ENCODE measurements around the gene UBTD2. TPM values are rescaled to one million over a fixed set of nuclear protein-coding genes. Genes with fewer than 3 reads are reported as not detected.

The UBTD2 gene
- polyA plus RNA-seq, 1 donor (not counting 4 experiments of a cell fraction or from before 2014, with no cell fraction given) = 16.2 TPM

DNA sequence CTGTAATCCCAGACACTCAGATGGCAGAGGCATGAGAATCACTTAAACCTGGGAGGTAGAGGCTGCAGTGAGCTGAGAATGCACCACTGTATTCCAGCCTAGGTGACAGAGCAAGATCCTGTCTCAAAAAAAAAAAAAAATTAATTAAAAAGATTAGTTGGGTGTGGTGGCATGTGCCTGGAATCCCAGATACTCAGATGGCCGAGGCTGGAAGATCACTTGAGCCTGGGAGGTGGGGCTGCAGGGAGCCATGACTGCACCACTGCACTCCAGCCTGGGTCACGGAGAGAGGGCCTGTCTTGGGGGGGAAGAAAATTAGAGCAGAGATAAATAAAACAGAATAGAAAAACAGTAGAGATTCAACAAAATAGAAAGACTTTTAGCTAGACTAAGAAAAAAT, 34.9 kb downstream of the UBTD2 start:
- Histone ChIP-seq H4K20me1 (ENCODE audit: control insufficient read depth, extremely low read depth, insufficient read depth, low read length) (no peaks in the 10 kb centered on the region), H3K4me3 (ENCODE audit: control insufficient read depth in 2 of 3, extremely low read depth in 1 of 3, insufficient read depth in 2 of 3, low read depth in 1 of 3, low read length in 3 of 3) (no peak overlapping the region), H3K4me1 (ENCODE audit: control insufficient read depth, extremely low read depth, insufficient read depth, low read length) (no peaks in the 10 kb centered on the region), H3K36me3 (ENCODE audit: control insufficient read depth in 2 of 2, extremely low read depth in 1 of 2, insufficient read depth in 2 of 2, low read length in 2 of 2) (no peaks in the 10 kb centered on the region), H3K4me2 (ENCODE audit: control insufficient read depth, extremely low read depth, insufficient read depth, low read depth, low read length) (no peak overlapping the region), H3K27me3 (ENCODE audit: control insufficient read depth, extremely low read depth, insufficient read depth, low read length) (no peaks in the 10 kb centered on the region), H3K27ac (ENCODE audit: control insufficient read depth, insufficient read depth, low read length) (no peak overlapping the region), H2AFZ (ENCODE audit: control insufficient read depth, low read length) (no peak overlapping the region), H3K9ac (ENCODE audit: control insufficient read depth, extremely low read depth, insufficient read depth, low read length) (no peak overlapping the region), H3K79me2 (ENCODE audit: control insufficient read depth, insufficient read depth, low read length) (peaks cover 30% of the 10 kb centered on the region), H3K9me3 (ENCODE audit: control insufficient read depth, low read depth, low read length) (no peaks in the 10 kb centered on the region), H3K9me1 (ENCODE audit: control insufficient read depth, extremely low read depth, insufficient read depth, low read length) (no peaks in the 10 kb centered on the region)
- FAIRE-seq (no peak), DNase-seq (ENCODE audit: low read depth, low spot score) (no peak)
- dilution Hi-C loops (cut with MboI; ENCODE audit: extremely low pct_ligation_motif_present, low sequenced_read_pairs) = no loop called here
- TF ChIP-seq, protein P1, sequence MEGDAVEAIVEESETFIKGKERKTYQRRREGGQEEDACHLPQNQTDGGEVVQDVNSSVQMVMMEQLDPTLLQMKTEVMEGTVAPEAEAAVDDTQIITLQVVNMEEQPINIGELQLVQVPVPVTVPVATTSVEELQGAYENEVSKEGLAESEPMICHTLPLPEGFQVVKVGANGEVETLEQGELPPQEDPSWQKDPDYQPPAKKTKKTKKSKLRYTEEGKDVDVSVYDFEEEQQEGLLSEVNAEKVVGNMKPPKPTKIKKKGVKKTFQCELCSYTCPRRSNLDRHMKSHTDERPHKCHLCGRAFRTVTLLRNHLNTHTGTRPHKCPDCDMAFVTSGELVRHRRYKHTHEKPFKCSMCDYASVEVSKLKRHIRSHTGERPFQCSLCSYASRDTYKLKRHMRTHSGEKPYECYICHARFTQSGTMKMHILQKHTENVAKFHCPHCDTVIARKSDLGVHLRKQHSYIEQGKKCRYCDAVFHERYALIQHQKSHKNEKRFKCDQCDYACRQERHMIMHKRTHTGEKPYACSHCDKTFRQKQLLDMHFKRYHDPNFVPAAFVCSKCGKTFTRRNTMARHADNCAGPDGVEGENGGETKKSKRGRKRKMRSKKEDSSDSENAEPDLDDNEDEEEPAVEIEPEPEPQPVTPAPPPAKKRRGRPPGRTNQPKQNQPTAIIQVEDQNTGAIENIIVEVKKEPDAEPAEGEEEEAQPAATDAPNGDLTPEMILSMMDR (optimal IDR thresholded peaks at IDR 0.05 in 1 of 3, IDR thresholded peaks at IDR 0.05 in 1 of 3, conservative IDR thresholded peaks at IDR 0.05 in 1 of 3; ENCODE audit: extremely low read depth in 1 of 3, insufficient read depth in 2 of 3, low read length in 3 of 3) = no peak
- TF ChIP-seq EZH2 (IDR thresholded peaks at IDR 0.05; ENCODE audit: low read length) = no peak

DNA sequence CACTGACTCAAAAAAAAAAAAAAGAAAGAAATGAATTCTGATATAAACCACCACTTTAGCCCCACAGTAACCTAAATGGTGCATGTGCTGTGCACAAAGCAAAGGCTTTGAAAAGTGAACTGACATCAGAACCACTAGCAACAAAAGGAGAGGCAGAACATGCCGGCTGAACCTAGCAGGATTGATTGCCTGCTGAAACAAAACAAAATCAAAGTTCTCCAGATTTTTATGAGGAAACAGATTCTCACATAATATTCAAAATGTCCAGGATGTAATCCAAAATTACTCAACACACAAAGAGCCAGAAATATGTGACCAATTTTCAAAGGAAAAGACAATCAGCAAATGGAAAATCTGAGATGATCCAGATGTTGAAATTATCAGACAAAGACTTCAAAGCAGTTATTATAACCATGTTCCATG, 37.9 kb downstream of the UBTD2 start:
- Histone ChIP-seq H3K9me3 (ENCODE audit: control insufficient read depth, low read depth, low read length) (no peaks in the 10 kb centered on the region), H3K9ac (ENCODE audit: control insufficient read depth, extremely low read depth, insufficient read depth, low read length) (no peak overlapping the region), H3K27me3 (ENCODE audit: control insufficient read depth, extremely low read depth, insufficient read depth, low read length) (no peaks in the 10 kb centered on the region), H3K4me1 (ENCODE audit: control insufficient read depth, extremely low read depth, insufficient read depth, low read length) (no peaks in the 10 kb centered on the region), H4K20me1 (ENCODE audit: control insufficient read depth, extremely low read depth, insufficient read depth, low read length) (no peaks in the 10 kb centered on the region), H3K9me1 (ENCODE audit: control insufficient read depth, extremely low read depth, insufficient read depth, low read length) (no peaks in the 10 kb centered on the region), H3K27ac (ENCODE audit: control insufficient read depth, insufficient read depth, low read length) (no peak overlapping the region), H2AFZ (ENCODE audit: control insufficient read depth, low read length) (no peak overlapping the region), H3K4me2 (ENCODE audit: control insufficient read depth, extremely low read depth, insufficient read depth, low read depth, low read length) (no peak overlapping the region), H3K4me3 (ENCODE audit: control insufficient read depth in 2 of 3, extremely low read depth in 1 of 3, insufficient read depth in 2 of 3, low read depth in 1 of 3, low read length in 3 of 3) (no peak overlapping the region), H3K79me2 (ENCODE audit: control insufficient read depth, insufficient read depth, low read length) (peaks cover 30% of the 10 kb centered on the region), H3K36me3 (ENCODE audit: control insufficient read depth in 2 of 2, extremely low read depth in 1 of 2, insufficient read depth in 2 of 2, low read length in 2 of 2) (no peaks in the 10 kb centered on the region)
- dilution Hi-C loops (cut with MboI; ENCODE audit: extremely low pct_ligation_motif_present, low sequenced_read_pairs) = no loop called here
- FAIRE-seq (no peak), DNase-seq (ENCODE audit: low read depth, low spot score) (no peak)
- TF ChIP-seq EZH2 (IDR thresholded peaks at IDR 0.05; ENCODE audit: low read length) = no peak
- TF ChIP-seq, protein P1 (optimal IDR thresholded peaks at IDR 0.05 in 1 of 3, IDR thresholded peaks at IDR 0.05 in 1 of 3, conservative IDR thresholded peaks at IDR 0.05 in 1 of 3; ENCODE audit: extremely low read depth in 1 of 3, insufficient read depth in 2 of 3, low read length in 3 of 3) = no peak

All from keratinocyte (primary cell).